HepG2 (cell line): ENCODE results near the gene SUN1. TPM values are rescaled to one million over a fixed set of nuclear protein-coding genes. Genes with fewer than 3 reads are reported as not detected.

Source experiments
- ATAC-seq: fragments of 200-7000 bp; cut with Tn5 transposase; 3 replicates; pipeline ENCODE4 v1.9.1; 2020; ENCODE audit warnings: mild to moderate bottlenecking, moderate library complexity
- BruUV-seq: library from RNA; stranded (reverse); fragments of 400-500 nt; replicated peaks from 2 replicates; lab custom pipeline; 2021; lab: Mats Ljungman, UMichigan
- CTCF ChIA-PET: fragments of 300-600 bp; formaldehyde crosslinking; extraction: SDS; loops from one replicate; lab custom pipeline; 2021; ENCODE audit warnings: low total read pairs, inconsistent platforms, low intra/inter-chr PET ratio; lab: Yijun Ruan, JAX
- POLR2A ChIA-PET: fragments of 350-600 bp; sonication (Branson Sonifier 250); formaldehyde crosslinking; loops from one replicate; lab custom pipeline; 2020; ENCODE audit warnings: antibody characterized with exemption, inconsistent platforms; lab: Yijun Ruan, JAX
- DNase-seq: peaks from one replicate; pipeline ENCODE4 v3.0.0-alpha.2; 2015; ENCODE audit warnings: low spot score
- FAIRE-seq: peaks from 3 replicates; lab custom pipeline; 2011; peaks lifted over from hg19 to GRCh38; lab: Jason Lieb, UNC
- H2AFZ ChIP-seq: one replicate; pipeline ENCODE4 v1.6.1; 2011; ENCODE audit warnings: low read length, inconsistent platforms
- H3K27ac ChIP-seq: fragments of 300-600 bp; 3 replicates; pipeline ENCODE4 v1.8.0; 2011; ENCODE audit warnings: mixed run types, mild to moderate bottlenecking, mixed read lengths, low read length, inconsistent platforms; ENCODE audit not compliant: insufficient read depth; ENCODE audit errors: extremely low read length
- H3K27me3 ChIP-seq, 2 experiments: fragments of 200-600 bp in 1 of 2; 2 replicates in 1 of 2; 3 replicates in 1 of 2; pipeline versions ENCODE4 v1.6.0 to v1.8.0; 2011; ENCODE audit warnings: low read length in 2 of 2, mild to moderate bottlenecking in 2 of 2, moderate library complexity in 2 of 2, inconsistent platforms in 1 of 2; ENCODE audit not compliant: insufficient read depth in 2 of 2, control insufficient read depth in 1 of 2
- H3K36me3 ChIP-seq, 2 experiments: fragments of 200-600 bp in 1 of 2; replicated peaks in 1 of 2; 2 replicates in 1 of 2; 3 replicates in 1 of 2; pipeline versions ENCODE4 v1.5.1 to v1.8.0; 2011; ENCODE audit warnings: low read length in 2 of 2, inconsistent platforms in 1 of 2; ENCODE audit not compliant: insufficient read depth in 2 of 2, control insufficient read depth in 1 of 2
- H3K4me1 ChIP-seq: 2 replicates; pipeline ENCODE4 v1.5.1; 2012; ENCODE audit warnings: low read length, inconsistent platforms; ENCODE audit not compliant: insufficient read depth
- H3K4me2 ChIP-seq: 2 replicates; pipeline ENCODE4 v1.6.0; 2011; ENCODE audit warnings: low read depth, low read length, inconsistent platforms
- H3K4me3 ChIP-seq, 3 experiments: fragments of 200-600 bp in 1 of 3; sonication (generic), shearing (Covaris generic) in 1 of 3; replicated peaks in 1 of 3; 2 replicates each; pipeline ENCODE4 v1.5.1; 2011 to 2016; ENCODE audit warnings: low read length in 3 of 3, inconsistent platforms in 2 of 3, low read depth in 2 of 3, mild to moderate bottlenecking in 2 of 3, control low read depth in 1 of 3, mixed read lengths in 1 of 3; ENCODE audit not compliant: insufficient read depth in 1 of 3
- H3K79me2 ChIP-seq: one replicate; pipeline ENCODE4 v1.6.1; 2011; ENCODE audit warnings: low read length, inconsistent platforms; ENCODE audit not compliant: insufficient read depth
- H3K9ac ChIP-seq: 2 replicates; pipeline ENCODE4 v1.6.0; 2011; ENCODE audit warnings: mild to moderate bottlenecking, low read depth, low read length, inconsistent platforms; ENCODE audit not compliant: insufficient read depth
- H3K9me3 ChIP-seq: 2 replicates; pipeline ENCODE4 v1.5.1; 2012; ENCODE audit warnings: mild to moderate bottlenecking, low read length
- H4K20me1 ChIP-seq: 2 replicates; pipeline ENCODE4 v1.6.0; 2011; ENCODE audit warnings: inconsistent platforms, mild to moderate bottlenecking, low read length, moderate library complexity; ENCODE audit not compliant: insufficient read depth
- BCL6 ChIP-seq: IDR thresholded peaks from 2 replicates; pipeline ENCODE4 v1.6.1; 2016; ENCODE audit warnings: missing genetic modification reagents, missing compliant biosample characterization
- HOMEZ ChIP-seq: IDR thresholded peaks from 2 replicates; pipeline ENCODE4 v1.6.1; 2016; ENCODE audit warnings: low read depth
- JUN ChIP-seq: sonication (generic); formaldehyde crosslinking; IDR thresholded peaks from 2 replicates; pipeline ENCODE4 v1.4.0; 2020; ENCODE audit warnings: mild to moderate bottlenecking, missing genetic modification reagents
- MTA3 ChIP-seq: sonication (generic); formaldehyde crosslinking; IDR thresholded peaks from 2 replicates; pipeline ENCODE4 v1.4.0; 2020; ENCODE audit warnings: missing genetic modification reagents
- PHF5A ChIP-seq: IDR thresholded peaks from one replicate; pipeline ENCODE4 v1.6.1; 2018; ENCODE audit warnings: low read depth, missing genetic modification reagents; ENCODE audit not compliant: unreplicated experiment
- PRPF4 ChIP-seq: fragments of 200-400 bp; formaldehyde crosslinking; IDR thresholded peaks from 2 replicates; pipeline ENCODE4 v1.6.1; 2016; ENCODE audit warnings: low read length, low read depth; ENCODE audit not compliant: poor library complexity, severe bottlenecking
- REST ChIP-seq, 2 experiments: IDR thresholded peaks; 2 replicates each; pipeline ENCODE4 v1.6.1; 2011 to 2012; ENCODE audit warnings: low read length in 2 of 2, borderline replicate concordance in 1 of 2, low read depth in 1 of 2, mild to moderate bottlenecking in 1 of 2, moderate library complexity in 1 of 2
- THAP9 ChIP-seq: sonication (generic); formaldehyde crosslinking; IDR thresholded peaks from 2 replicates; pipeline ENCODE4; 2020; ENCODE audit warnings: missing genetic modification reagents, mild to moderate bottlenecking, borderline replicate concordance
- TIGD3 ChIP-seq: sonication (generic); formaldehyde crosslinking; IDR thresholded peaks from 2 replicates; pipeline ENCODE4 v1.5.1; 2020; ENCODE audit warnings: mild to moderate bottlenecking, missing genetic modification reagents, borderline replicate concordance
- ZNF772 ChIP-seq: sonication (generic); formaldehyde crosslinking; IDR thresholded peaks from 2 replicates; pipeline ENCODE4 v1.5.0; 2020; ENCODE audit warnings: mild to moderate bottlenecking, missing genetic modification reagents
- ZNF891 ChIP-seq: sonication (generic); formaldehyde crosslinking; IDR thresholded peaks from 2 replicates; pipeline ENCODE4 v1.5.0; 2020; ENCODE audit warnings: mild to moderate bottlenecking, missing genetic modification reagents
- ZZZ3 ChIP-seq: sonication (generic); formaldehyde crosslinking; IDR thresholded peaks from 2 replicates; pipeline ENCODE4 v1.4.0; 2020; ENCODE audit warnings: missing genetic modification reagents, mild to moderate bottlenecking, borderline replicate concordance
- WGBS: methylation state at CpG from one replicate; pipeline ENCODE4 v1.1.6; 2017; ENCODE audit warnings: low lambda C conversion rate; 5-methylcytosine and 5-hydroxymethylcytosine counted together
- in situ Hi-C: cut with HindIII; loops from 2 replicates; pipeline ENCODE4 v1.10.0; 2017; ENCODE audit warnings: low pct_unique_long_range_greater_than_20kb; ENCODE audit not compliant: extremely low pct_ligation_motif_present
- intact Hi-C: fragments of 100-400 bp; cut with micrococcal nuclease; formaldehyde crosslinking; loops from one replicate; pipeline ENCODE4 v1.10.0; 2022; ENCODE audit not compliant: unreplicated experiment
- polyA plus RNA-seq, 8 experiments: library from polyadenylated mRNA; depleted of rRNA in 3 of 8; stranded (reverse) in 7 of 8; unstranded in 1 of 8; fragments of >200 nt; fragmentation: Illumina TruSeq in 4 of 8; extraction: Trizol in 4 of 8; gene quantifications; 2 replicates each; pipeline versions ENCODE4 v1.2.1 to v1.2.3, GENCODE V29; 2011 to 2016; ENCODE audit warnings: low read depth in 4 of 8, missing spikeins in 1 of 8, mixed read lengths in 1 of 8; ENCODE audit not compliant: insufficient read depth in 1 of 8
- total RNA-seq, 5 experiments: library from RNA; depleted of rRNA; stranded (reverse); fragments of >200 nt; fragmentation: Illumina TruSeq; extraction: Trizol; gene quantifications; 2 replicates each; pipeline ENCODE4 v1.2.3, GENCODE V29; 2016; ENCODE audit warnings: low read depth in 1 of 5

The SUN1 gene
- total and polyA plus RNA-seq, 2 of the 13 experiments (the other 11 are each of a cell fraction or from before 2014, with no cell fraction given): 47.0 to 126 TPM

GRCh38 chr7:871900-872537 lies 39.7 kb downstream of the SUN1 start:
- no peak for TF ChIP-seq PHF5A (CRISPR knock-in tag)
- no peak for TF ChIP-seq HOMEZ (CRISPR knock-in tag)
- TF ChIP-seq REST (IDR thresholded peaks at IDR 0.05; ENCODE audit: borderline replicate concordance in 1 of 2, low read depth in 1 of 2, low read length in 2 of 2): no peak
- TF ChIP-seq TIGD3 (CRISPR knock-in tag): no peak
- TF ChIP-seq ZNF891 (CRISPR knock-in tag): no peak
- TF ChIP-seq ZZZ3: no peak
- TF ChIP-seq MTA3 (CRISPR knock-in tag): no peak
- no peak for TF ChIP-seq JUN (CRISPR knock-in tag)
- no peak for TF ChIP-seq THAP9 (CRISPR knock-in tag)
- no peak for TF ChIP-seq BCL6 (CRISPR knock-in tag)
- TF ChIP-seq ZNF772: no peak
- no peak for TF ChIP-seq PRPF4
- intact Hi-C loops: loop anchor here (10.0 kb wide), 1 partner anchor 57 kb away; no protein-coding TSS in a partner anchor
- Histone ChIP-seq H3K4me3 (no peak overlapping the region), H3K36me3 (peaks cover 12 to 40% of the 10 kb centered on the region in 2 experiments), H2AFZ (no peak overlapping the region), H3K27ac (no peak overlapping the region), H3K4me1 (peaks cover 12% of the 10 kb centered on the region), H3K79me2 (no peaks in the 10 kb centered on the region), H3K9me3 (no peaks in the 10 kb centered on the region), H4K20me1 (no peaks in the 10 kb centered on the region), H3K27me3 (no peaks in the 10 kb centered on the region), H3K9ac (no peak overlapping the region), H3K4me2 (no peak overlapping the region)
- no TSS peak for BruUV-seq
- POLR2A ChIA-PET: no interaction called here
- DNase-seq (no peak), ATAC-seq (no peak), FAIRE-seq (no peak)
- in situ Hi-C loops: loop anchor here (5.0 kb wide), 1 partner anchor 85 kb away; no protein-coding TSS in a partner anchor
- CTCF ChIA-PET: no interaction called here
- 90% methylated on average over 14 of the region's 14 CpGs for WGBS
